HepG2 (cell line): ENCODE data around the gene TMEM98. TPM values are rescaled to one million over a fixed set of nuclear protein-coding genes. Genes with fewer than 3 reads are reported as not detected.

ENCODE experiments used
- ATAC-seq: fragments of 200-7000 bp; cut with Tn5 transposase; 3 replicates; pipeline ENCODE4 v1.9.1; 2020; ENCODE audit warnings: mild to moderate bottlenecking, moderate library complexity
- BruUV-seq: library from RNA; stranded (reverse); fragments of 400-500 nt; replicated peaks from 2 replicates; lab custom pipeline; 2021; lab: Mats Ljungman, UMichigan
- CTCF ChIA-PET: fragments of 300-600 bp; formaldehyde crosslinking; extraction: SDS; loops from one replicate; lab custom pipeline; 2021; ENCODE audit warnings: low total read pairs, inconsistent platforms, low intra/inter-chr PET ratio; lab: Yijun Ruan, JAX
- POLR2A ChIA-PET: fragments of 350-600 bp; sonication (Branson Sonifier 250); formaldehyde crosslinking; loops from one replicate; lab custom pipeline; 2020; ENCODE audit warnings: antibody characterized with exemption, inconsistent platforms; lab: Yijun Ruan, JAX
- DNase-seq: peaks from one replicate; pipeline ENCODE4 v3.0.0-alpha.2; 2015; ENCODE audit warnings: low spot score
- FAIRE-seq: peaks from 3 replicates; lab custom pipeline; 2011; peaks lifted over from hg19 to GRCh38; lab: Jason Lieb, UNC
- H2AFZ ChIP-seq: one replicate; pipeline ENCODE4 v1.6.1; 2011; ENCODE audit warnings: low read length, inconsistent platforms
- H3K27ac ChIP-seq: fragments of 300-600 bp; 3 replicates; pipeline ENCODE4 v1.8.0; 2011; ENCODE audit warnings: mixed run types, mild to moderate bottlenecking, mixed read lengths, low read length, inconsistent platforms; ENCODE audit not compliant: insufficient read depth; ENCODE audit errors: extremely low read length
- H3K27me3 ChIP-seq, 2 experiments: fragments of 200-600 bp in 1 of 2; 2 replicates in 1 of 2; 3 replicates in 1 of 2; pipeline versions ENCODE4 v1.6.0 to v1.8.0; 2011; ENCODE audit warnings: low read length in 2 of 2, mild to moderate bottlenecking in 2 of 2, moderate library complexity in 2 of 2, inconsistent platforms in 1 of 2; ENCODE audit not compliant: insufficient read depth in 2 of 2, control insufficient read depth in 1 of 2
- H3K36me3 ChIP-seq, 2 experiments: fragments of 200-600 bp in 1 of 2; replicated peaks in 1 of 2; 2 replicates in 1 of 2; 3 replicates in 1 of 2; pipeline versions ENCODE4 v1.5.1 to v1.8.0; 2011; ENCODE audit warnings: low read length in 2 of 2, inconsistent platforms in 1 of 2; ENCODE audit not compliant: insufficient read depth in 2 of 2, control insufficient read depth in 1 of 2
- H3K4me1 ChIP-seq: 2 replicates; pipeline ENCODE4 v1.5.1; 2012; ENCODE audit warnings: low read length, inconsistent platforms; ENCODE audit not compliant: insufficient read depth
- H3K4me2 ChIP-seq: 2 replicates; pipeline ENCODE4 v1.6.0; 2011; ENCODE audit warnings: low read depth, low read length, inconsistent platforms
- H3K4me3 ChIP-seq, 3 experiments: fragments of 200-600 bp in 1 of 3; sonication (generic), shearing (Covaris generic) in 1 of 3; replicated peaks in 1 of 3; 2 replicates each; pipeline ENCODE4 v1.5.1; 2011 to 2016; ENCODE audit warnings: low read length in 3 of 3, inconsistent platforms in 2 of 3, low read depth in 2 of 3, mild to moderate bottlenecking in 2 of 3, control low read depth in 1 of 3, mixed read lengths in 1 of 3; ENCODE audit not compliant: insufficient read depth in 1 of 3
- H3K79me2 ChIP-seq: one replicate; pipeline ENCODE4 v1.6.1; 2011; ENCODE audit warnings: low read length, inconsistent platforms; ENCODE audit not compliant: insufficient read depth
- H3K9ac ChIP-seq: 2 replicates; pipeline ENCODE4 v1.6.0; 2011; ENCODE audit warnings: mild to moderate bottlenecking, low read depth, low read length, inconsistent platforms; ENCODE audit not compliant: insufficient read depth
- H3K9me3 ChIP-seq: 2 replicates; pipeline ENCODE4 v1.5.1; 2012; ENCODE audit warnings: mild to moderate bottlenecking, low read length
- H4K20me1 ChIP-seq: 2 replicates; pipeline ENCODE4 v1.6.0; 2011; ENCODE audit warnings: inconsistent platforms, mild to moderate bottlenecking, low read length, moderate library complexity; ENCODE audit not compliant: insufficient read depth
- MAF1 ChIP-seq: sonication (generic); formaldehyde crosslinking; IDR thresholded peaks from 2 replicates; pipeline ENCODE4 v1.5.0; 2020; ENCODE audit warnings: missing genetic modification reagents, borderline replicate concordance
- NFYC ChIP-seq: IDR thresholded peaks from 2 replicates; pipeline ENCODE4 v1.6.1; 2016; ENCODE audit warnings: missing genetic modification reagents, missing compliant biosample characterization
- PLRG1 ChIP-seq: fragments of 450-650 bp; conservative IDR thresholded peaks from 2 replicates; pipeline ENCODE4 v1.6.1; 2016
- SP5 ChIP-seq: IDR thresholded peaks from 2 replicates; pipeline ENCODE4 v1.6.1; 2016; ENCODE audit warnings: low read depth, borderline replicate concordance
- TEAD3 ChIP-seq: optimal IDR thresholded peaks from 2 replicates; pipeline ENCODE3; 2016; ENCODE audit warnings: borderline replicate concordance
- ZKSCAN8 ChIP-seq: IDR thresholded peaks from 2 replicates; pipeline ENCODE4 v1.6.1; 2016; ENCODE audit warnings: borderline replicate concordance, missing genetic modification reagents, missing compliant biosample characterization
- ZNF12 ChIP-seq: sonication (generic); formaldehyde crosslinking; IDR thresholded peaks from 2 replicates; pipeline ENCODE4 v1.5.0; 2020; ENCODE audit warnings: missing genetic modification reagents
- ZNF136 ChIP-seq: sonication (generic); formaldehyde crosslinking; IDR thresholded peaks from 2 replicates; pipeline ENCODE4 v1.8.1; 2022; ENCODE audit warnings: low read depth, mild to moderate bottlenecking, moderate library complexity, missing genetic modification reagents
- ZNF17 ChIP-seq: sonication (generic); formaldehyde crosslinking; IDR thresholded peaks from 2 replicates; pipeline ENCODE4 v1.5.0; 2020; ENCODE audit warnings: mild to moderate bottlenecking, missing genetic modification reagents
- ZNF230 ChIP-seq: sonication (generic); formaldehyde crosslinking; IDR thresholded peaks from 2 replicates; pipeline ENCODE4 v1.4.0; 2020; ENCODE audit warnings: mild to moderate bottlenecking, missing genetic modification reagents
- ZNF264 ChIP-seq: sonication (generic); formaldehyde crosslinking; IDR thresholded peaks from 2 replicates; pipeline ENCODE4 v1.4.0; 2020; ENCODE audit warnings: missing genetic modification reagents
- ZNF570 ChIP-seq: sonication (generic); formaldehyde crosslinking; IDR thresholded peaks from 2 replicates; pipeline ENCODE4 v1.4.0; 2020; ENCODE audit warnings: mild to moderate bottlenecking, missing genetic modification reagents, borderline replicate concordance
- ZNF672 ChIP-seq: sonication (generic); formaldehyde crosslinking; IDR thresholded peaks from 2 replicates; pipeline ENCODE4 v1.8.1; 2022; ENCODE audit warnings: missing genetic modification reagents
- ZNF724P ChIP-seq: sonication (generic); formaldehyde crosslinking; IDR thresholded peaks from 2 replicates; pipeline ENCODE4 v1.8.0; 2022; ENCODE audit warnings: missing genetic modification reagents, borderline replicate concordance
- WGBS: methylation state at CpG from one replicate; pipeline ENCODE4 v1.1.6; 2017; ENCODE audit warnings: low lambda C conversion rate; 5-methylcytosine and 5-hydroxymethylcytosine counted together
- in situ Hi-C: cut with HindIII; loops from 2 replicates; pipeline ENCODE4 v1.10.0; 2017; ENCODE audit warnings: low pct_unique_long_range_greater_than_20kb; ENCODE audit not compliant: extremely low pct_ligation_motif_present
- intact Hi-C: fragments of 100-400 bp; cut with micrococcal nuclease; formaldehyde crosslinking; loops from one replicate; pipeline ENCODE4 v1.10.0; 2022; ENCODE audit not compliant: unreplicated experiment
- polyA plus RNA-seq, 8 experiments: library from polyadenylated mRNA; depleted of rRNA in 3 of 8; stranded (reverse) in 7 of 8; unstranded in 1 of 8; fragments of >200 nt; fragmentation: Illumina TruSeq in 4 of 8; extraction: Trizol in 4 of 8; gene quantifications; 2 replicates each; pipeline versions ENCODE4 v1.2.1 to v1.2.3, GENCODE V29; 2011 to 2016; ENCODE audit warnings: low read depth in 4 of 8, missing spikeins in 1 of 8, mixed read lengths in 1 of 8; ENCODE audit not compliant: insufficient read depth in 1 of 8
- total RNA-seq, 5 experiments: library from RNA; depleted of rRNA; stranded (reverse); fragments of >200 nt; fragmentation: Illumina TruSeq; extraction: Trizol; gene quantifications; 2 replicates each; pipeline ENCODE4 v1.2.3, GENCODE V29; 2016; ENCODE audit warnings: low read depth in 1 of 5
- TF ChIP-seq, protein P1 (sequence below): sonication (generic); formaldehyde crosslinking; IDR thresholded peaks from 2 replicates; pipeline ENCODE4 v1.4.0; 2020; ENCODE audit warnings: mild to moderate bottlenecking, missing genetic modification reagents
- TF ChIP-seq, protein P2 (sequence below): sonication (generic); formaldehyde crosslinking; IDR thresholded peaks from 2 replicates; pipeline ENCODE4 v1.8.0; 2022; ENCODE audit warnings: missing genetic modification reagents, low read depth, mild to moderate bottlenecking, borderline replicate concordance
- TF ChIP-seq, protein P3 (sequence below): sonication (generic); formaldehyde crosslinking; IDR thresholded peaks from 2 replicates; pipeline ENCODE4 v1.4.0; 2020; ENCODE audit warnings: mild to moderate bottlenecking, missing genetic modification reagents
- TF ChIP-seq, protein P4 (sequence below): sonication (generic); formaldehyde crosslinking; IDR thresholded peaks from 2 replicates; pipeline ENCODE4; 2020; ENCODE audit warnings: missing genetic modification reagents, mild to moderate bottlenecking, borderline replicate concordance

The TMEM98 gene
- total and polyA plus RNA-seq, 2 of the 13 experiments (the other 11 are each of a cell fraction or from before 2014, with no cell fraction given): 103 to 175 TPM

DNA sequence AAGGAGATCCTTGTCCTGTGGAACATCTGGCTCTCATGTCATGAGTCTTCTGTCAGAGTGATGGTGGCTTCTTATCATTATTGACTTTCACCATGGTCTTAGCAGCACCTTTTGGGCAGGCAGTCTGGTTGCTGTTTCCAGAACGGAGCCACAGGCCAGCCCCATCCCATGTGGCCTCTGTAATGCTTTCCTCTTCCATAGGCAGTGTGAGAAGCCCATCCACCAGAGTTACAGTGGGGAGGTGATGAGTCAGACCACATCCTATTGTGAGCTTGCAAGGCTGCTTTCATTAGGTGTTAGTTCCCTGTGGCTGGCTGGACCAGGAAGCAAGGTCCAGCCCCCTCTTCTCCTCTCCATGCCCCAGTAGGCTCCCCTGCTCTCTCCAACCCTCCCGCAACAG, 32.9 kb downstream of the TMEM98 start (continued):
- TF ChIP-seq, protein P1, sequence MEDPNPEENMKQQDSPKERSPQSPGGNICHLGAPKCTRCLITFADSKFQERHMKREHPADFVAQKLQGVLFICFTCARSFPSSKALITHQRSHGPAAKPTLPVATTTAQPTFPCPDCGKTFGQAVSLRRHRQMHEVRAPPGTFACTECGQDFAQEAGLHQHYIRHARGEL (CRISPR knock-in tag): no peak
- TF ChIP-seq MAF1 (CRISPR knock-in tag) (no peak), ZNF264 (no peak), ZKSCAN8 (no peak), ZNF12 (no peak), ZNF570 (no peak), NFYC (no peak), PLRG1 (no peak)
- TF ChIP-seq, all 625 proteins: peak for 0

DNA sequence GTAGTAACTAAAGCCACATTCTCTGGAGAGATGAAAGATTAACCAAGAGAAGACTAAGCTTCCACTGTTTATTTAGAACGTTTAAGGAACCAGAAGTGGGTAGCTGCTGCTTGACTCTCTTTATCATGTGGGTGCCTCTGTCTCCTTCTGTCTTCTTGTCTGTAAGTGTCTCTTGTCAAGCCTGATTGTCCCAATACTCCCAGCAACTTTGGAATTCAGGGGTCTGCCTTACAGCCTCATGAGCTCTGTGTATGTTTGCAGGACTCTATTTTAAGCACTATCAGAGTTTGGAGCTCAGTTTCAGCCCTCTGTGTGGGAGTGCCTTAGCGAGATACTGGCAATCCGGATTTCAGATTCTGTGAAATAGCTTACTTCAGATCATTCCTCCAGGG, 34.4 kb downstream of the TMEM98 start:
- no peak overlapping the region for H3K9ac ChIP-seq
- FAIRE-seq: no peak
- TF ChIP-seq ZNF136 (CRISPR knock-in tag) (no peak), SP5 (CRISPR knock-in tag) (no peak), ZNF230 (no peak), TEAD3 (CRISPR knock-in tag) (no peak), ZNF724P (CRISPR knock-in tag) (no peak), ZNF672 (no peak), ZNF17 (no peak)
- TF ChIP-seq, protein P2, sequence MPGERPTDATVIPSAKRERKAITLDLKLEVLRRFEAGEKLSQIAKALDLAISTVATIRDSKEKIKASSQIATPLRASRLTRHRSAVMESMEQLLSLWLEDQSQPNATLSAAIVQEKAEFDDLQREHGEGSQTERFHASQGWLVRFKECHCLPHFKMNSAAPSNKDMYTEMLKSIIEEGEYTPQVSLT (CRISPR knock-in tag): no peak
- TF ChIP-seq, protein P3, sequence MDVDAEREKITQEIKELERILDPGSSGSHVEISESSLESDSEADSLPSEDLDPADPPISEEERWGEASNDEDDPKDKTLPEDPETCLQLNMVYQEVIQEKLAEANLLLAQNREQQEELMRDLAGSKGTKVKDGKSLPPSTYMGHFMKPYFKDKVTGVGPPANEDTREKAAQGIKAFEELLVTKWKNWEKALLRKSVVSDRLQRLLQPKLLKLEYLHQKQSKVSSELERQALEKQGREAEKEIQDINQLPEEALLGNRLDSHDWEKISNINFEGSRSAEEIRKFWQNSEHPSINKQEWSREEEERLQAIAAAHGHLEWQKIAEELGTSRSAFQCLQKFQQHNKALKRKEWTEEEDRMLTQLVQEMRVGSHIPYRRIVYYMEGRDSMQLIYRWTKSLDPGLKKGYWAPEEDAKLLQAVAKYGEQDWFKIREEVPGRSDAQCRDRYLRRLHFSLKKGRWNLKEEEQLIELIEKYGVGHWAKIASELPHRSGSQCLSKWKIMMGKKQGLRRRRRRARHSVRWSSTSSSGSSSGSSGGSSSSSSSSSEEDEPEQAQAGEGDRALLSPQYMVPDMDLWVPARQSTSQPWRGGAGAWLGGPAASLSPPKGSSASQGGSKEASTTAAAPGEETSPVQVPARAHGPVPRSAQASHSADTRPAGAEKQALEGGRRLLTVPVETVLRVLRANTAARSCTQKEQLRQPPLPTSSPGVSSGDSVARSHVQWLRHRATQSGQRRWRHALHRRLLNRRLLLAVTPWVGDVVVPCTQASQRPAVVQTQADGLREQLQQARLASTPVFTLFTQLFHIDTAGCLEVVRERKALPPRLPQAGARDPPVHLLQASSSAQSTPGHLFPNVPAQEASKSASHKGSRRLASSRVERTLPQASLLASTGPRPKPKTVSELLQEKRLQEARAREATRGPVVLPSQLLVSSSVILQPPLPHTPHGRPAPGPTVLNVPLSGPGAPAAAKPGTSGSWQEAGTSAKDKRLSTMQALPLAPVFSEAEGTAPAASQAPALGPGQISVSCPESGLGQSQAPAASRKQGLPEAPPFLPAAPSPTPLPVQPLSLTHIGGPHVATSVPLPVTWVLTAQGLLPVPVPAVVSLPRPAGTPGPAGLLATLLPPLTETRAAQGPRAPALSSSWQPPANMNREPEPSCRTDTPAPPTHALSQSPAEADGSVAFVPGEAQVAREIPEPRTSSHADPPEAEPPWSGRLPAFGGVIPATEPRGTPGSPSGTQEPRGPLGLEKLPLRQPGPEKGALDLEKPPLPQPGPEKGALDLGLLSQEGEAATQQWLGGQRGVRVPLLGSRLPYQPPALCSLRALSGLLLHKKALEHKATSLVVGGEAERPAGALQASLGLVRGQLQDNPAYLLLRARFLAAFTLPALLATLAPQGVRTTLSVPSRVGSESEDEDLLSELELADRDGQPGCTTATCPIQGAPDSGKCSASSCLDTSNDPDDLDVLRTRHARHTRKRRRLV (CRISPR knock-in tag): no peak
- TF ChIP-seq, protein P4, sequence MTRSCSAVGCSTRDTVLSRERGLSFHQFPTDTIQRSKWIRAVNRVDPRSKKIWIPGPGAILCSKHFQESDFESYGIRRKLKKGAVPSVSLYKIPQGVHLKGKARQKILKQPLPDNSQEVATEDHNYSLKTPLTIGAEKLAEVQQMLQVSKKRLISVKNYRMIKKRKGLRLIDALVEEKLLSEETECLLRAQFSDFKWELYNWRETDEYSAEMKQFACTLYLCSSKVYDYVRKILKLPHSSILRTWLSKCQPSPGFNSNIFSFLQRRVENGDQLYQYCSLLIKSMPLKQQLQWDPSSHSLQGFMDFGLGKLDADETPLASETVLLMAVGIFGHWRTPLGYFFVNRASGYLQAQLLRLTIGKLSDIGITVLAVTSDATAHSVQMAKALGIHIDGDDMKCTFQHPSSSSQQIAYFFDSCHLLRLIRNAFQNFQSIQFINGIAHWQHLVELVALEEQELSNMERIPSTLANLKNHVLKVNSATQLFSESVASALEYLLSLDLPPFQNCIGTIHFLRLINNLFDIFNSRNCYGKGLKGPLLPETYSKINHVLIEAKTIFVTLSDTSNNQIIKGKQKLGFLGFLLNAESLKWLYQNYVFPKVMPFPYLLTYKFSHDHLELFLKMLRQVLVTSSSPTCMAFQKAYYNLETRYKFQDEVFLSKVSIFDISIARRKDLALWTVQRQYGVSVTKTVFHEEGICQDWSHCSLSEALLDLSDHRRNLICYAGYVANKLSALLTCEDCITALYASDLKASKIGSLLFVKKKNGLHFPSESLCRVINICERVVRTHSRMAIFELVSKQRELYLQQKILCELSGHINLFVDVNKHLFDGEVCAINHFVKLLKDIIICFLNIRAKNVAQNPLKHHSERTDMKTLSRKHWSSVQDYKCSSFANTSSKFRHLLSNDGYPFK (CRISPR knock-in tag): no peak

More for the DNA sequence above, 34.4 kb downstream of the TMEM98 start:
- no TSS peak for BruUV-seq
- Histone ChIP-seq H3K79me2 (no peaks in the 10 kb centered on the region), H3K27me3 (no peaks in the 10 kb centered on the region; a peak in 1 of 5 replicates), H3K4me2 (no peak overlapping the region), H2AFZ (no peak overlapping the region), H3K27ac (no peak overlapping the region), H3K4me3 (no peak overlapping the region), H4K20me1 (no peaks in the 10 kb centered on the region), H3K36me3 (no peaks in the 10 kb centered on the region), H3K9me3 (no peaks in the 10 kb centered on the region), H3K4me1 (peaks cover 7% of the 10 kb centered on the region; the same call in 1 of the 2 replicates)
- in situ Hi-C loops: no loop called here
- DNase-seq: no peak
- POLR2A ChIA-PET: no interaction called here
- intact Hi-C loops: no loop called here
- CTCF ChIA-PET: no interaction called here
- no peak for ATAC-seq
- 0% methylated on average over 3 of the region's 3 CpGs for WGBS
